Activated naive CD8-positive, alpha-beta T cell (primary cell): ENCODE results near the gene SAMD5.

Experiments
- H3K27ac Mint-ChIP-seq: one replicate; pipeline ENCODE4 v1.8.0; 2021; ENCODE audit warnings: mixed read lengths
- H3K27me3 Mint-ChIP-seq: one replicate; pipeline ENCODE4 v1.8.0; 2021; ENCODE audit warnings: mixed read lengths
- H3K36me3 Mint-ChIP-seq: one replicate; pipeline ENCODE4 v1.8.0; 2021; ENCODE audit warnings: mixed read lengths
- H3K4me1 Mint-ChIP-seq: one replicate; pipeline ENCODE4 v1.8.0; 2021; ENCODE audit warnings: low read depth, mixed read lengths
- H3K4me3 Mint-ChIP-seq: one replicate; pipeline ENCODE4 v1.8.0; 2021; ENCODE audit warnings: mild to moderate bottlenecking, mixed read lengths
- H3K9me3 Mint-ChIP-seq: one replicate; pipeline ENCODE4 v1.8.0; 2021; ENCODE audit warnings: low read depth, mixed read lengths

SAMD5 gene

GRCh38 chr6:147615659-147616456 is 107.4 kb downstream of the SAMD5 start:
- Mint-ChIP-seq H3K4me3 (no peak overlapping the region), H3K4me1 (no peaks in the 10 kb centered on the region), H3K36me3 (no peaks in the 10 kb centered on the region), H3K27ac (no peak overlapping the region), H3K27me3 (peaks cover 2% of the 10 kb centered on the region), H3K9me3 (no peaks in the 10 kb centered on the region)

GRCh38 chr6:147617366-147617765 is 108.9 kb downstream of the SAMD5 start:
- Mint-ChIP-seq H3K4me1 (no peaks in the 10 kb centered on the region), H3K4me3 (no peak overlapping the region), H3K36me3 (no peaks in the 10 kb centered on the region), H3K9me3 (no peaks in the 10 kb centered on the region), H3K27me3 (peaks cover 2% of the 10 kb centered on the region), H3K27ac (no peak overlapping the region)

- H3K36me3 Mint-ChIP-seq = no peaks in the 10 kb centered on the region
- peaks cover 2% of the 10 kb centered on the region for H3K27me3 Mint-ChIP-seq
- no peak overlapping the region for H3K4me3 Mint-ChIP-seq
- no peak overlapping the region for H3K27ac Mint-ChIP-seq
- no peaks in the 10 kb centered on the region for H3K4me1 Mint-ChIP-seq
- H3K9me3 Mint-ChIP-seq = no peaks in the 10 kb centered on the region
Observed at GRCh38 chr6:147618457-147618856, 110.0 kb downstream of the SAMD5 start.

GRCh38 chr6:147618927-147619326 is 110.4 kb downstream of the SAMD5 start:
- Mint-ChIP-seq H3K27me3 (peaks cover 2% of the 10 kb centered on the region), H3K4me1 (no peaks in the 10 kb centered on the region), H3K4me3 (no peak overlapping the region), H3K9me3 (no peaks in the 10 kb centered on the region), H3K36me3 (no peaks in the 10 kb centered on the region), H3K27ac (no peak overlapping the region)
